Skeletal muscle satellite cell (primary cell): Measurements from ENCODE around the gene C16orf89.
"Not testable (repeated sequence)": the region's sequence is repeated elsewhere in the genome, so short reads cannot be mapped to it uniquely, and the experiment has no call there.

ENCODE experiments used
- H3K27me3 ChIP-seq: 2 replicates; pipeline ENCODE4 v1.7.0; 2013; ENCODE audit warnings: low read length; ENCODE audit not compliant: control insufficient read depth, insufficient read depth
- H3K36me3 ChIP-seq: 2 replicates; pipeline ENCODE4 v1.7.0; 2013; ENCODE audit warnings: mild to moderate bottlenecking, control low read depth, low read length; ENCODE audit not compliant: insufficient read depth
- H3K4me1 ChIP-seq: 2 replicates; pipeline ENCODE4 v1.7.0; 2013; ENCODE audit warnings: low read length; ENCODE audit not compliant: control insufficient read depth, insufficient read depth
- H3K4me2 ChIP-seq: 2 replicates; pipeline ENCODE4 v1.7.0; 2013; ENCODE audit warnings: mild to moderate bottlenecking, low read length
- H3K4me3 ChIP-seq: 2 replicates; pipeline ENCODE4 v1.7.0; 2013; ENCODE audit warnings: low read length
- H3K9ac ChIP-seq: 2 replicates; pipeline ENCODE4 v1.7.0; 2013; ENCODE audit warnings: mild to moderate bottlenecking, low read depth, low read length, moderate library complexity
- H3K9me3 ChIP-seq: replicated peaks from 2 replicates; pipeline ENCODE4 v1.7.0; 2013; ENCODE audit warnings: mild to moderate bottlenecking, control low read depth, low read length

The C16orf89 gene

GRCh38 chr16:5054876-5055865 is 10.6 kb downstream of the C16orf89 start:
- Histone ChIP-seq H3K27me3 (peaks cover 10% of the 10 kb centered on the region), H3K9ac (no peak overlapping the region), H3K36me3 (no peaks in the 10 kb centered on the region)

GRCh38 chr16:5046914-5047313 is 18.8 kb downstream of the C16orf89 start:
- H3K4me1 ChIP-seq: no peaks in the 10 kb centered on the region
- H3K27me3 ChIP-seq: peaks cover 14% of the 10 kb centered on the region
- no peaks in the 10 kb centered on the region for H3K9me3 ChIP-seq
- no peak overlapping the region for H3K4me3 ChIP-seq
- no peaks in the 10 kb centered on the region for H3K36me3 ChIP-seq
- H3K9ac ChIP-seq: no peak overlapping the region
- H3K4me2 ChIP-seq: no peak overlapping the region

More at GRCh38 chr16:5054876-5055865, 10.6 kb downstream of the C16orf89 start:
- Histone ChIP-seq H3K9me3 (no peaks in the 10 kb centered on the region), H3K4me3 (no peak overlapping the region), H3K4me1 (no peaks in the 10 kb centered on the region), H3K4me2 (no peak overlapping the region)

GRCh38 chr16:5045499-5046115 is 20.1 kb downstream of the C16orf89 start:
- no peaks in the 10 kb centered on the region for H3K9me3 ChIP-seq
- peaks cover 21% of the 10 kb centered on the region for H3K27me3 ChIP-seq
- no peaks in the 10 kb centered on the region for H3K4me1 ChIP-seq
- no peaks in the 10 kb centered on the region for H3K36me3 ChIP-seq
- no peak overlapping the region for H3K9ac ChIP-seq
- H3K4me2 ChIP-seq: no peak overlapping the region
- no peak overlapping the region for H3K4me3 ChIP-seq

- not testable (repeated sequence) for H3K4me3 ChIP-seq, H3K9me3 ChIP-seq, H3K9ac ChIP-seq, H3K4me1 ChIP-seq, H3K4me2 ChIP-seq, H3K36me3 ChIP-seq
- peaks cover 21% of the 10 kb centered on the region for H3K27me3 ChIP-seq
Observed at GRCh38 chr16:5044581-5044980, 21.2 kb downstream of the C16orf89 start.

GRCh38 chr16:5044011-5044540 is 21.7 kb downstream of the C16orf89 start:
- Histone ChIP-seq H3K27me3 (peaks cover 18% of the 10 kb centered on the region), H3K4me2 (no peak overlapping the region), H3K4me1 (no peaks in the 10 kb centered on the region), H3K9me3 (no peaks in the 10 kb centered on the region), H3K9ac (no peak overlapping the region), H3K4me3 (no peak overlapping the region), H3K36me3 (no peaks in the 10 kb centered on the region)

GRCh38 chr16:5042574-5043171 is 23.1 kb downstream of the C16orf89 start:
- Histone ChIP-seq H3K27me3 (peaks cover 7% of the 10 kb centered on the region), H3K4me3 (no peak overlapping the region), H3K9ac (no peak overlapping the region), H3K9me3 (no peaks in the 10 kb centered on the region), H3K4me2 (no peak overlapping the region), H3K4me1 (no peaks in the 10 kb centered on the region), H3K36me3 (no peaks in the 10 kb centered on the region)

GRCh38 chr16:5041600-5042133 is 24.1 kb downstream of the C16orf89 start:
- Histone ChIP-seq H3K27me3 (peaks cover 7% of the 10 kb centered on the region), H3K9me3 (no peaks in the 10 kb centered on the region), H3K4me3 (no peak overlapping the region), H3K4me1 (no peaks in the 10 kb centered on the region), H3K4me2 (no peak overlapping the region), H3K36me3 (no peaks in the 10 kb centered on the region), H3K9ac (no peak overlapping the region)

- Histone ChIP-seq H3K9ac (no peak overlapping the region), H3K27me3 (peaks cover 7% of the 10 kb centered on the region), H3K4me1 (no peaks in the 10 kb centered on the region), H3K4me2 (no peak overlapping the region), H3K9me3 (no peaks in the 10 kb centered on the region), H3K4me3 (no peak overlapping the region), H3K36me3 (no peaks in the 10 kb centered on the region)
Observed at GRCh38 chr16:5040451-5040850, 25.3 kb downstream of the C16orf89 start.

GRCh38 chr16:5036228-5037156 is 29.3 kb downstream of the C16orf89 start:
- Histone ChIP-seq H3K9me3 (no peaks in the 10 kb centered on the region), H3K9ac (no peak overlapping the region), H3K4me1 (peaks cover 15% of the 10 kb centered on the region), H3K4me2 (no peak overlapping the region), H3K36me3 (no peaks in the 10 kb centered on the region), H3K27me3 (peaks cover 7% of the 10 kb centered on the region), H3K4me3 (no peak overlapping the region)

- Histone ChIP-seq H3K36me3 (no peaks in the 10 kb centered on the region), H3K9me3 (no peaks in the 10 kb centered on the region), H3K4me3 (no peak overlapping the region), H3K9ac (no peak overlapping the region), H3K27me3 (peaks cover 3% of the 10 kb centered on the region), H3K4me2 (no peak overlapping the region), H3K4me1 (peaks cover 15% of the 10 kb centered on the region)
Observed at GRCh38 chr16:5035909-5036227, 29.9 kb downstream of the C16orf89 start.
